Common myeloid progenitor, CD34-positive (primary cell): Measurements from ENCODE around the gene MAP3K10.

Experiments used
- CTCF ChIA-PET: fragments of 350-600 bp; sonication (Branson Sonifier 250); formaldehyde crosslinking; loops from one replicate; lab custom pipeline; 2021; ENCODE audit warnings: antibody characterized with exemption; lab: Charles Lee
- POLR2A ChIA-PET: fragments of 350-600 bp; sonication (Branson Sonifier 250); formaldehyde crosslinking; loops from one replicate; lab custom pipeline; 2021; ENCODE audit warnings: antibody characterized with exemption; lab: Charles Lee
- DNase-seq, 3 donors: peaks; one replicate each; pipeline versions ENCODE4 v3.0.0 to v3.0.0-alpha.2; 2013
- H3K27ac ChIP-seq, 2 experiments: 1 replicate in 1 of 2; 2 replicates in 1 of 2; pipeline ENCODE4 v1.7.0; 2013; ENCODE audit warnings: inconsistent platforms in 2 of 2, low read length in 2 of 2, mild to moderate bottlenecking in 2 of 2, low read depth in 1 of 2, moderate library complexity in 1 of 2; ENCODE audit not compliant: severe bottlenecking in 2 of 2, insufficient read depth in 1 of 2, poor library complexity in 1 of 2
- H3K27me3 ChIP-seq, 5 experiments: replicated peaks in 2 of 5; 1 replicate in 3 of 5; 2 replicates in 2 of 5; pipeline versions ENCODE4 v1.6.1 to v1.7.0; 2013; ENCODE audit warnings: low read length in 4 of 5, mild to moderate bottlenecking in 2 of 5, moderate library complexity in 2 of 5, inconsistent platforms in 1 of 5; ENCODE audit not compliant: insufficient read depth in 5 of 5, control insufficient read depth in 4 of 5
- H3K36me3 ChIP-seq, 4 experiments: 1 replicate in 2 of 4; 2 replicates in 2 of 4; pipeline versions ENCODE4 v1.6.1 to v1.7.0; 2013; ENCODE audit warnings: low read length in 3 of 4, control low read depth in 1 of 4, mild to moderate bottlenecking in 1 of 4; ENCODE audit not compliant: control insufficient read depth in 4 of 4, insufficient read depth in 4 of 4
- H3K4me1 ChIP-seq, 4 experiments: 1 replicate in 3 of 4; 2 replicates in 1 of 4; pipeline versions ENCODE4 v1.6.1 to v1.7.1; 2013; ENCODE audit warnings: low read length in 3 of 4, mild to moderate bottlenecking in 3 of 4, control low read depth in 1 of 4, inconsistent platforms in 1 of 4, moderate library complexity in 1 of 4; ENCODE audit not compliant: control insufficient read depth in 4 of 4, insufficient read depth in 4 of 4; ENCODE audit errors: control extremely low read depth in 1 of 4
- H3K4me3 ChIP-seq, 7 experiments: 1 replicate in 4 of 7; 2 replicates in 3 of 7; pipeline versions ENCODE4 v1.5.1 to v1.7.0; 2013; ENCODE audit warnings: mild to moderate bottlenecking in 7 of 7, low read length in 6 of 7, moderate library complexity in 6 of 7, inconsistent platforms in 2 of 7, low read depth in 2 of 7, control low read depth in 1 of 7; ENCODE audit not compliant: insufficient read depth in 4 of 7, control insufficient read depth in 1 of 7; ENCODE audit errors: extremely low read depth in 1 of 7
- H3K9me3 ChIP-seq, 5 experiments: 1 replicate in 4 of 5; 2 replicates in 1 of 5; pipeline versions ENCODE4 v1.6.1 to v1.7.1; 2013; ENCODE audit warnings: low read length in 4 of 5, mild to moderate bottlenecking in 2 of 5, inconsistent platforms in 1 of 5, low read depth in 1 of 5, moderate library complexity in 1 of 5; ENCODE audit not compliant: control insufficient read depth in 4 of 5, insufficient read depth in 2 of 5; ENCODE audit errors: control extremely low read depth in 1 of 5
- WGBS: methylation state at CpG from one replicate; pipeline ENCODE4 v1.1.5; 2013; ENCODE audit not compliant: insufficient coverage; 5-methylcytosine and 5-hydroxymethylcytosine counted together

Gene MAP3K10

DNA sequence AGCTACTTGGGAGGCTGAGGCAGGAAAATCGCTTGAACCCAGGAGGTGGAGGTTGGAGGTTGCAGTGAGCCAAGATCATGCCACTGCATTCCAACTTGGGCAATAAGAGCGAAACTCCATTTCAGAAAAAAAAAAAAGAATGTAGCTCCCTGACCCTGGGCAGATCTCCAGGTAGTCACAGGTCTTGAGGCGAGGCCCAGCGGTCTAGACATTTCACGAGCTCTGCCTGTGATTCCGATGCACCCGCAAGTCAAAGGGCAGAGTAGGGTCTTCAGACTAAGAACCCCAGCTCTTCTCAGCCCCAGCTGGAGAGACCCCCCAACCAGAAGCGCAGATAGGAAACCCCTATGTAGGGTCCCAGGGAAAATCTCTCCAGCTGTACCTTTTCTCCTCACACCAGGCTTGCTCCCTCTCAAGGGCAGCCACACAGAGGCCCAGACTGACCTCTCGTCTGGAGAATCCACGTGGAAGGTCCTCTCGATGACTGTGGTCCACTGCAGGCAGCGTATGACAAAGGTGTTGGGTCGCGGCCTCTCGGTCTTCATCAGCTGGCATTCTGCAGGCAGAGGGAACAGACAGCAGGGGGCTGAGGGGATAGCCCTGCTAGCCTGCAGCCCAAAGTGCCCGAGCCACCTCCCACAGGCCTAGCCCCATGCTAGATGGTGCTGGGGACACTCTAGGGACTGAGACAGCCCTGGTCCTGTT lies 63.6 kb downstream of the MAP3K10 start:
- H3K9me3 ChIP-seq = no peaks in the 10 kb centered on the region
- no peaks in the 10 kb centered on the region for H3K27me3 ChIP-seq
- 97% methylated on average over 16 of the region's 16 CpGs for WGBS
- POLR2A ChIA-PET = no interaction called here
- H3K4me1 ChIP-seq = no peaks in the 10 kb centered on the region
- H3K4me3 ChIP-seq = no peak overlapping the region
- H3K36me3 ChIP-seq = peaks cover 0 to 56% (median 41%) of the 10 kb centered on the region in 4 experiments
- H3K27ac ChIP-seq = no peak overlapping the region
- DNase-seq = no peak
- CTCF ChIA-PET = interaction anchor here (1.0 to 2.2 kb wide), 2 partner anchors 14 to 26 kb away, joined by 4 to 5 read pairs; no protein-coding TSS in a partner anchor

GRCh38 chr19:40255619-40256166 lies 64.5 kb downstream of the MAP3K10 start:
- peaks cover 0 to 55% (median 40%) of the 10 kb centered on the region in 4 experiments for H3K36me3 ChIP-seq
- POLR2A ChIA-PET = no interaction called here

GRCh38 chr19:40256512-40256911 lies 65.3 kb downstream of the MAP3K10 start:
- Histone ChIP-seq H3K4me1 (no peaks in the 10 kb centered on the region), H3K27me3 (no peaks in the 10 kb centered on the region), H3K36me3 (peaks cover 0 to 52% (median 39%) of the 10 kb centered on the region in 4 experiments), H3K4me3 (no peak overlapping the region), H3K27ac (no peak overlapping the region), H3K9me3 (no peaks in the 10 kb centered on the region)
- 94% methylated on average over 4 of the region's 8 CpGs for WGBS
- CTCF ChIA-PET = no interaction called here
- POLR2A ChIA-PET = no interaction called here
- no peak for DNase-seq

More at GRCh38 chr19:40255619-40256166, 64.5 kb downstream of the MAP3K10 start:
- CTCF ChIA-PET = no interaction called here
- WGBS = 70% methylated on average over 3 of the region's 3 CpGs
- no peaks in the 10 kb centered on the region for H3K9me3 ChIP-seq
- no peak overlapping the region for H3K27ac ChIP-seq
- H3K4me1 ChIP-seq = no peaks in the 10 kb centered on the region
- H3K27me3 ChIP-seq = no peaks in the 10 kb centered on the region
- DNase-seq = no peak
- no peak overlapping the region for H3K4me3 ChIP-seq

- ChIA-PET POLR2A (no interaction called here), CTCF (interaction anchor here (0.9 kb wide), 1 partner anchor 20 kb away, joined by 3 read pairs; no protein-coding TSS in a partner anchor)
- H3K4me1 ChIP-seq = no peaks in the 10 kb centered on the region
- peaks cover 0 to 47% (median 35%) of the 10 kb centered on the region in 4 experiments for H3K36me3 ChIP-seq
- no peaks in the 10 kb centered on the region for H3K27me3 ChIP-seq
- H3K9me3 ChIP-seq = no peaks in the 10 kb centered on the region
- DNase-seq = no peak
- 93% methylated on average over 9 of the region's 9 CpGs for WGBS
- H3K27ac ChIP-seq = no peak overlapping the region
- no peak overlapping the region for H3K4me3 ChIP-seq
Measured at GRCh38 chr19:40257096-40257517, 65.9 kb downstream of the MAP3K10 start.

DNA sequence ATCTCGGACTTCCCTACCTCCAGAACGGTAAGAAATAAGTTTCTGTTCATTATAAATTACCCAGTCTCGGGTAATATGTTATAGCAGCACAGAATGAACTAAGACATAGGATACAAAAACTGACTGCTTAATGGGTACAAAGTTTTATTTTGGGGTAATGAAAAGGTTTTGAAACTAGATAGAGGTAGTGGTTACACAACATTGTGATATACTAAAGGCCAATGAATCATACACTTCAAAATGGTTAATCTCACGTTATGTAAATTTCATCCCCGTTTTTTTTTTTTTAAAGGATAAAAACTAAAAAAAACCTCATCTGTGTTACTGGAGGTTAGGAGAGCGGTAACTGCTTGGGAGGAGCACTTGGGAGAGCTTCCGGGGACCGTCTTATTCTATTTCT lies 70.4 kb downstream of the MAP3K10 start:
- Histone ChIP-seq H3K9me3 (no peaks in the 10 kb centered on the region), H3K27ac (no peak overlapping the region), H3K36me3 (peaks cover 0 to 41% (median 34%) of the 10 kb centered on the region in 4 experiments), H3K4me1 (no peaks in the 10 kb centered on the region), H3K4me3 (no peak overlapping the region), H3K27me3 (no peaks in the 10 kb centered on the region)
- WGBS = 100% methylated on average over 3 of the region's 8 CpGs
- ChIA-PET CTCF (no interaction called here), POLR2A (no interaction called here)
- no peak for DNase-seq

- ChIA-PET POLR2A (no interaction called here), CTCF (interaction anchor here (0.6 kb wide), 1 partner anchor 30 kb away, joined by 3 read pairs; no protein-coding TSS in a partner anchor)
- Histone ChIP-seq H3K4me3 (no peak overlapping the region), H3K4me1 (no peaks in the 10 kb centered on the region), H3K27ac (no peak overlapping the region), H3K36me3 (peaks cover 0 to 37% (median 32%) of the 10 kb centered on the region in 4 experiments), H3K27me3 (no peaks in the 10 kb centered on the region), H3K9me3 (no peaks in the 10 kb centered on the region)
- WGBS = 100% methylated on average over 3 of the region's 3 CpGs
- peak in 1 of 3 donors; percentile 11 for DNase-seq
Measured at GRCh38 chr19:40262422-40262821, 71.2 kb downstream of the MAP3K10 start.
